Natural killer cell (primary cell): ENCODE measurements around the gene PRR16. TPM values are rescaled to one million over a fixed set of nuclear protein-coding genes. Genes with fewer than 3 reads are reported as not detected.
"Not testable (repeated sequence)": the region's sequence is repeated elsewhere in the genome, so short reads cannot be mapped to it uniquely, and the experiment has no call there.

Experiments
- ATAC-seq, 3 donors: fragments of 150-1000 bp in 2 of 3; fragments of 200-7000 bp in 1 of 3; cut with Tn5 transposase; 1 replicate in 1 of 3; 2 replicates in 2 of 3; pipeline ENCODE4 v1.10.0; 2021; ENCODE audit warnings: mild to moderate bottlenecking in 2 of 3, moderate library complexity in 2 of 3
- DNase-seq, 2 donors: peaks; one replicate each; pipeline versions ENCODE4 v3.0.0 to v3.0.0-alpha.2; 2013 to 2021; ENCODE audit warnings: mixed read lengths in 1 of 2
- H3K27ac ChIP-seq: one replicate; pipeline ENCODE4 v1.5.1; 2013; ENCODE audit warnings: mild to moderate bottlenecking, low read length
- H3K27me3 ChIP-seq: one replicate; pipeline ENCODE4 v1.6.1; 2013; ENCODE audit warnings: low read length; ENCODE audit not compliant: control insufficient read depth, insufficient read depth
- H3K36me3 ChIP-seq: one replicate; pipeline ENCODE4 v1.6.1; 2013; ENCODE audit warnings: low read length; ENCODE audit not compliant: control insufficient read depth, insufficient read depth
- H3K4me1 ChIP-seq: one replicate; pipeline ENCODE4 v1.6.1; 2013; ENCODE audit warnings: low read length; ENCODE audit not compliant: control insufficient read depth, insufficient read depth
- H3K4me3 ChIP-seq: one replicate; pipeline ENCODE4 v1.5.1; 2013; ENCODE audit warnings: low read length
- H3K9me3 ChIP-seq: one replicate; pipeline ENCODE4 v1.6.1; 2013; ENCODE audit warnings: low read length; ENCODE audit not compliant: control insufficient read depth, insufficient read depth
- H3K27ac Mint-ChIP-seq, 2 donors: one replicate each; pipeline ENCODE4 v1.8.0; 2022; ENCODE audit warnings: mild to moderate bottlenecking in 2 of 2, mixed read lengths in 2 of 2, moderate library complexity in 1 of 2
- H3K27me3 Mint-ChIP-seq, 2 donors: one replicate each; pipeline ENCODE4 v1.8.0; 2022; ENCODE audit warnings: low read depth in 2 of 2, mixed read lengths in 2 of 2
- H3K36me3 Mint-ChIP-seq: one replicate; pipeline ENCODE4 v1.8.0; 2022; ENCODE audit warnings: mixed read lengths
- H3K4me1 Mint-ChIP-seq, 2 donors: one replicate each; pipeline ENCODE4 v1.8.0; 2022; ENCODE audit warnings: mixed read lengths in 2 of 2
- H3K4me3 Mint-ChIP-seq: one replicate; pipeline ENCODE4 v1.8.0; 2022; ENCODE audit warnings: mild to moderate bottlenecking, moderate library complexity, mixed read lengths
- H3K9me3 Mint-ChIP-seq, 2 donors: one replicate each; pipeline ENCODE4 v1.8.0; 2022; ENCODE audit warnings: mixed read lengths in 2 of 2
- CTCF ChIP-seq: fragments of 200-600 bp; IDR thresholded peaks from one replicate; pipeline ENCODE4 v1.8.0; 2022; ENCODE audit warnings: antibody characterized with exemption
- WGBS: methylation state at CpG from one replicate; pipeline ENCODE4 v1.1.7; 2013; ENCODE audit warnings: missing lambda C conversion rate; ENCODE audit not compliant: insufficient coverage; 5-methylcytosine and 5-hydroxymethylcytosine counted together
- intact Hi-C: fragments of 100-400 bp; cut with micrococcal nuclease; formaldehyde crosslinking; loops from one replicate; pipeline ENCODE4 v1.14.2; 2022
- total RNA-seq, 4 donors: library from RNA; stranded (reverse); fragments of 120-200 nt in 1 of 4; gene quantifications; one replicate each; pipeline versions ENCODE4 v1.2.3 to v1.2.4, GENCODE V29; 2013 to 2022

Gene PRR16
- total RNA-seq, 3 donors from 2014 or later (not counting 1 experiment from before 2014, with no cell fraction given) = not detected

- no peaks in the 10 kb centered on the region for H3K27me3 Mint-ChIP-seq
- Histone ChIP-seq H3K9me3 (no peaks in the 10 kb centered on the region), H3K4me3 (no peak overlapping the region), H3K36me3 (no peaks in the 10 kb centered on the region), H3K4me1 (no peaks in the 10 kb centered on the region), H3K27me3 (no peaks in the 10 kb centered on the region), H3K27ac (no peak overlapping the region)
- DNase-seq = no peak
- intact Hi-C loops = no loop called here
- H3K9me3 Mint-ChIP-seq = peaks cover 24 to 38% of the 10 kb centered on the region in 2 donors
- H3K4me3 Mint-ChIP-seq = no peak overlapping the region
- no peak overlapping the region for H3K27ac Mint-ChIP-seq
- no peaks in the 10 kb centered on the region for H3K4me1 Mint-ChIP-seq
- no peak for TF ChIP-seq CTCF
- peaks cover 4% of the 10 kb centered on the region for H3K36me3 Mint-ChIP-seq
- 100% methylated on average over 1 of the region's 4 CpGs for WGBS
- ATAC-seq = no peak
These were observed 233.0 kb downstream of the PRR16 start for GRCh38 chr5:120697147-120697546.

GRCh38 chr5:120697670-120698327 is 233.7 kb downstream of the PRR16 start:
- H3K27me3 Mint-ChIP-seq, H3K4me1 Mint-ChIP-seq, H3K4me3 Mint-ChIP-seq, ATAC-seq, DNase-seq, H3K9me3 ChIP-seq, H3K4me1 ChIP-seq, H3K4me3 ChIP-seq, H3K27ac ChIP-seq, H3K36me3 ChIP-seq, H3K27ac Mint-ChIP-seq, intact Hi-C loops, H3K27me3 ChIP-seq, H3K36me3 Mint-ChIP-seq: not testable (repeated sequence)
- H3K9me3 Mint-ChIP-seq = peaks cover 25 to 38% of the 10 kb centered on the region in 2 donors
- WGBS = 87% methylated on average over 6 of the region's 13 CpGs

GRCh38 chr5:120700653-120701052 is 236.6 kb downstream of the PRR16 start:
- H3K4me3 Mint-ChIP-seq, H3K4me1 ChIP-seq, H3K27ac ChIP-seq, DNase-seq, H3K36me3 Mint-ChIP-seq, H3K27me3 ChIP-seq, H3K27ac Mint-ChIP-seq, H3K4me1 Mint-ChIP-seq, H3K36me3 ChIP-seq, intact Hi-C loops, H3K4me3 ChIP-seq, H3K27me3 Mint-ChIP-seq, ATAC-seq, H3K9me3 ChIP-seq: not testable (repeated sequence)
- H3K9me3 Mint-ChIP-seq = peaks cover 18 to 29% of the 10 kb centered on the region in 2 donors
- 86% methylated on average over 10 of the region's 12 CpGs for WGBS

- H3K4me3 Mint-ChIP-seq, H3K27me3 ChIP-seq, H3K9me3 ChIP-seq, DNase-seq, H3K36me3 ChIP-seq, H3K4me1 Mint-ChIP-seq, intact Hi-C loops, H3K27ac Mint-ChIP-seq, H3K4me3 ChIP-seq, ATAC-seq, H3K4me1 ChIP-seq, H3K27ac ChIP-seq, H3K27me3 Mint-ChIP-seq, H3K36me3 Mint-ChIP-seq: not testable (repeated sequence)
- peaks cover 18 to 22% of the 10 kb centered on the region in 2 donors for H3K9me3 Mint-ChIP-seq
- 66% methylated on average over 9 of the region's 16 CpGs for WGBS
These were observed 238.9 kb downstream of the PRR16 start for GRCh38 chr5:120702817-120703538.
